A673 (cell line): ENCODE measurements around the gene PCDHB13. TPM values are rescaled to one million over a fixed set of nuclear protein-coding genes. Genes with fewer than 3 reads are reported as not detected.
"Not testable (repeated sequence)": the region's sequence is repeated elsewhere in the genome, so short reads cannot be mapped to it uniquely, and the experiment has no call there.

Source experiments
- Bru-seq: library from RNA; stranded (reverse); fragments of 400-500 nt; gene quantifications from one replicate; lab custom pipeline; 2021; lab: Mats Ljungman, UMichigan
- BruChase-seq, 2 experiments: library from RNA; stranded (reverse); fragments of 400-500 nt; gene quantifications; one replicate each; lab custom pipeline; 2021; lab: Mats Ljungman, UMichigan
- BruUV-seq: library from RNA; stranded (reverse); fragments of 400-500 nt; replicated peaks from 2 replicates; lab custom pipeline; 2021; lab: Mats Ljungman, UMichigan
- CTCF ChIA-PET: fragments of 300-600 bp; sonication (Branson Sonifier 250); formaldehyde crosslinking; loops from one replicate; lab custom pipeline; 2022; ENCODE audit warnings: antibody characterized with exemption; lab: Charles Lee
- POLR2A ChIA-PET: fragments of 300-600 bp; sonication (Branson Sonifier 250); formaldehyde crosslinking; loops from one replicate; lab custom pipeline; 2022; ENCODE audit warnings: antibody characterized with exemption; ENCODE audit not compliant: low non-redundant PET; lab: Charles Lee
- DNase-seq: peaks from one replicate; pipeline ENCODE4 v3.0.0-alpha.2; 2015; ENCODE audit warnings: low spot score
- H3K27ac ChIP-seq: fragments of 200-600 bp; sonication (generic); 2 replicates; pipeline ENCODE4 v1.5.1; 2016; ENCODE audit warnings: mixed run types, low read depth, mild to moderate bottlenecking, mixed read lengths, antibody characterized with exemption, low read length; ENCODE audit not compliant: poor library complexity, severe bottlenecking
- H3K27me3 ChIP-seq: fragments of 200-600 bp; sonication (generic); replicated peaks from 2 replicates; pipeline ENCODE4 v1.6.1; 2017; ENCODE audit warnings: mixed run types, low read depth, mild to moderate bottlenecking, mixed read lengths, antibody characterized with exemption, low read length; ENCODE audit not compliant: insufficient read depth, poor library complexity
- H3K36me3 ChIP-seq: fragments of 200-600 bp; sonication (generic); 2 replicates; pipeline ENCODE4 v1.6.1; 2016; ENCODE audit warnings: mixed run types, mild to moderate bottlenecking, mixed read lengths, antibody characterized with exemption, low read length; ENCODE audit not compliant: insufficient read depth, poor library complexity, severe bottlenecking
- H3K4me1 ChIP-seq: fragments of 200-600 bp; sonication (generic); 2 replicates; pipeline ENCODE4 v1.6.1; 2017; ENCODE audit warnings: mixed run types, mild to moderate bottlenecking, mixed read lengths, antibody characterized with exemption, low read length; ENCODE audit not compliant: insufficient read depth, poor library complexity, severe bottlenecking
- H3K4me3 ChIP-seq: fragments of 200-600 bp; sonication (generic); 2 replicates; pipeline ENCODE4 v1.5.1; 2016; ENCODE audit warnings: low read depth, mixed run types, mild to moderate bottlenecking, mixed read lengths, low read length; ENCODE audit not compliant: poor library complexity, severe bottlenecking
- H3K9me3 ChIP-seq: fragments of 200-600 bp; sonication (generic); 2 replicates; pipeline ENCODE4 v1.6.1; 2016; ENCODE audit warnings: mixed run types, low read depth, mild to moderate bottlenecking, mixed read lengths, antibody characterized with exemption, low read length; ENCODE audit not compliant: poor library complexity, severe bottlenecking
- EZH2 ChIP-seq: fragments of 200-600 bp; sonication (generic); IDR thresholded peaks from 2 replicates; pipeline ENCODE4 v1.6.1; 2017; ENCODE audit warnings: borderline replicate concordance, low read depth, mild to moderate bottlenecking, mixed read lengths, antibody characterized with exemption, low read length; ENCODE audit not compliant: poor library complexity, severe bottlenecking
- intact Hi-C: fragments of 100-400 bp; cut with micrococcal nuclease; formaldehyde crosslinking; loops from one replicate; pipeline ENCODE4 v1.10.0; 2022; ENCODE audit not compliant: unreplicated experiment
- long read RNA-seq: library from polyadenylated mRNA; stranded (forward); transcript quantifications from one replicate; pipeline ENCODE4 v2.0.0, GENCODE V29; 2022
- total RNA-seq: library from RNA; stranded (reverse); gene quantifications from 2 replicates; pipeline ENCODE4 v1.2.3, GENCODE V29; 2021
- TF ChIP-seq, protein P1 (sequence below): fragments of 300-800, 200-600 bp; sonication (generic); conservative IDR thresholded peaks from 2 replicates; pipeline ENCODE4 v1.5.1; 2017; ENCODE audit warnings: low read depth, mild to moderate bottlenecking, antibody characterized with exemption, low read length, moderate library complexity, mixed read lengths

PCDHB13 gene
- 1.8 and 2.5 TPM in 2 replicates for total RNA-seq
- percentile 61 among the genes with signal in this experiment for Bru-seq, nascent RNA
- BruChase-seq, experiment 1, labeled RNA remaining after a 2-hour chase = percentile 78 among the genes with signal in this experiment
- percentile 86 among the genes with signal in this experiment for BruChase-seq, experiment 2, labeled RNA remaining after a 6-hour chase
- long read RNA-seq = 0 reads

DNA sequence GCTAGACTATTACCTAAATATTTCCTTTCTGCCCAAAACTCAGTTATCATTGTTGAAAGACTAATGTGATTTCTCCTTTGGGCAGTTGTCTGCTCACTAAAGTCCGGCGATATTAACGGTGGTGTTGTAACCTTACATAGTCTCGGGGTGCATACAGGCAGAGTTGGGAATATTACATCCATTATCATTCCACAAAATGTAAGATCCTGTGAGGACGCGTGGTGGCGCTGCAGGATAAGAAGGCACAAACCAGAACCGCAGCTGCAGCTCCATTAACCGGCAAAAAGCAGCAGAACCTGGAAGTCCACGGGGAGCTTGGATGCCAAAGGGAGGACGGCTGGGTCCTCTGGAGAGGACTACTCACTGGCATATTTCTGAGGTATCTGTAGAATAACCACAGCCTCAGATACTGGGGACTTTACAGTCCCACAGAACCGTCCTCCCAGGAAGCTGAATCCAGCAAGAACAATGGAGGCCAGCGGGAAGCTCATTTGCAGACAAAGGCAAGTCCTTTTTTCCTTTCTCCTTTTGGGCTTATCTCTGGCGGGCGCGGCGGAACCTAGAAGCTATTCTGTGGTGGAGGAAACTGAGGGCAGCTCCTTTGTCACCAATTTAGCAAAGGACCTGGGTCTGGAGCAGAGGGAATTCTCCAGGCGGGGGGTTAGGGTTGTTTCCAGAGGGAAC is at the start of gene PCDHB13:
PCDHB13 (plus strand) TSS at position 264 of the 684 bp plus-strand sequence; CDS start at position 469, 205 bp downstream.
- H3K4me1 ChIP-seq, BruUV-seq, POLR2A ChIA-PET, H3K9me3 ChIP-seq, H3K36me3 ChIP-seq, H3K27ac ChIP-seq, CTCF ChIA-PET, intact Hi-C loops, H3K27me3 ChIP-seq, H3K4me3 ChIP-seq: not testable (repeated sequence)
- TF ChIP-seq, protein P1, sequence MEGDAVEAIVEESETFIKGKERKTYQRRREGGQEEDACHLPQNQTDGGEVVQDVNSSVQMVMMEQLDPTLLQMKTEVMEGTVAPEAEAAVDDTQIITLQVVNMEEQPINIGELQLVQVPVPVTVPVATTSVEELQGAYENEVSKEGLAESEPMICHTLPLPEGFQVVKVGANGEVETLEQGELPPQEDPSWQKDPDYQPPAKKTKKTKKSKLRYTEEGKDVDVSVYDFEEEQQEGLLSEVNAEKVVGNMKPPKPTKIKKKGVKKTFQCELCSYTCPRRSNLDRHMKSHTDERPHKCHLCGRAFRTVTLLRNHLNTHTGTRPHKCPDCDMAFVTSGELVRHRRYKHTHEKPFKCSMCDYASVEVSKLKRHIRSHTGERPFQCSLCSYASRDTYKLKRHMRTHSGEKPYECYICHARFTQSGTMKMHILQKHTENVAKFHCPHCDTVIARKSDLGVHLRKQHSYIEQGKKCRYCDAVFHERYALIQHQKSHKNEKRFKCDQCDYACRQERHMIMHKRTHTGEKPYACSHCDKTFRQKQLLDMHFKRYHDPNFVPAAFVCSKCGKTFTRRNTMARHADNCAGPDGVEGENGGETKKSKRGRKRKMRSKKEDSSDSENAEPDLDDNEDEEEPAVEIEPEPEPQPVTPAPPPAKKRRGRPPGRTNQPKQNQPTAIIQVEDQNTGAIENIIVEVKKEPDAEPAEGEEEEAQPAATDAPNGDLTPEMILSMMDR = peak; percentile 37
- DNase-seq = peak; percentile 53

DNA sequence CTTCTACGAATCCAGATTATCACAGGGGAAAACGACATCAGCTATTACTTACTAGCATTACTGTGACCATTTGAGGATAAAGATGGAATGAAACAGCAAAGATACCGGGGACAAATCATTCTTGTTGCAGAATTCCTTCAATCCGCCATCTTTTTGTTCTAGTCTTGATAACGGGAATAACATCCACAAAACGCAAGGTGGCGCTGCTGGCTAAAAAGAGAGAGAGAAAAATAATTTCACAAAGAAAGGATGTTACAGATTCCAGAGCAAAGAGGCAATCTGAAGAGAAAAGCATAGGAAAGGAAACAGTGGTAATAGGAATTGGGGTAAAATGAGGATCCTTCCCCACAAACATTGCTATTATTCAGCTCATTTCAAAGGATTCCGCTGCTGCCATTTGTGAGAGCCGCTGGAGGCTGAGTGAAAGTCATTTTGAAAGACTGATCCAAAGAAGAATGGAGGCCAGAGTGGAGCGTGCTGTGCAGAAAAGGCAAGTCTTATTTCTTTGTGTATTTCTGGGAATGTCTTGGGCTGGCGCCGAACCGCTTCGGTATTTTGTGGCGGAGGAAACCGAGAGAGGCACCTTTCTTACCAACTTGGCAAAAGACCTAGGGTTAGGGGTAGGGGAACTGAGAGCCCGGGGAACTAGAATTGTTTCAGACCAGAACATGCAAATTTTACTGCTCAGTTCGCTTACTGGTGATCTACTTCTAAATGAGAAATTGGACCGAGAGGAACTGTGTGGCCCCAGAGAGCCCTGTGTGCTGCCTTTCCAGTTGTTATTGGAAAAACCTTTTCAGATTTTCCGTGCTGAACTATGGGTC is 41.1 kb upstream of the PCDHB13 start, which contains the start of gene PCDHB7:
PCDHB7 (plus strand) TSS at position 264 of the 824 bp plus-strand sequence; CDS start at position 456, 192 bp downstream.
- ChIA-PET CTCF (no interaction called here), POLR2A (no interaction called here)
- peak; percentile 85 for DNase-seq
- no peak for TF ChIP-seq EZH2
- TF ChIP-seq, protein P1 = peak; percentile 83
- Histone ChIP-seq H3K4me3 (peak within 1 kb of the TSS; percentile 16), H3K27ac (no peak within 1 kb of the TSS), H3K36me3 (no peaks in the 10 kb centered on the region), H3K4me1 (no peaks in the 10 kb centered on the region), H3K27me3 (no peaks in the 10 kb centered on the region), H3K9me3 (no peaks in the 10 kb centered on the region)
- intact Hi-C loops = no loop called here
- BruUV-seq = TSS peak; percentile 43

DNA sequence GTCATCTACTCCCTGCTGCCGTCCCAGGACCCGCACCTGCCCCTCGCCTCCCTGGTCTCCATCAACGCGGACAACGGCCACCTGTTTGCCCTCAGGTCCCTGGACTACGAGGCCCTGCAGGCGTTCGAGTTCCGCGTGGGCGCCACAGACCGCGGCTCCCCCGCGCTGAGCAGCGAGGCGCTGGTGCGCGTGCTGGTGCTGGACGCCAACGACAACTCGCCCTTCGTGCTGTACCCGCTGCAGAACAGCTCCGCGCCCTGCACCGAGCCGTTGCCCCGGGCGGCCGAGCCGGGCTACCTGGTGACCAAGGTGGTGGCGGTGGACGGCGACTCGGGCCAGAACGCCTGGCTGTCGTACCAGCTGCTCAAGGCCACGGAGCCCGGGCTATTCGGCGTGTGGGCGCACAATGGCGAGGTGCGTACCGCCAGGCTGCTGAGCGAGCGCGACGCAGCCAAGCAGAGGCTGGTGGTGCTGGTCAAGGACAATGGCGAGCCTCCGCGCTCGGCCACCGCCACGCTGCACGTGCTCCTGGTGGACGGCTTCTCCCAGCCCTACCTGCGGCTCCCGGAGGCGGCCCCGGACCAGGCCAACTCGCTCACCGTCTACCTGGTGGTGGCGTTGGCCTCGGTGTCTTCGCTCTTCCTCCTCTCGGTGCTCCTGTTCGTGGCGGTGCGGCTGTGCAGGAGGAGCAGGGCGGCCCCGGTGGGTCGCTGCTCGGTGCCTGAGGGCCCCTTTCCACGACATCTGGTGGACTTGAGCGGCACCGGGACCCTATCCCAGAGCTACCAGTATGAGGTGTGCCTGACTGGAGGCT is 39.2 kb upstream of the PCDHB13 start:
- H3K36me3 ChIP-seq, DNase-seq, H3K4me3 ChIP-seq, H3K27me3 ChIP-seq, H3K4me1 ChIP-seq, H3K27ac ChIP-seq, BruUV-seq, H3K9me3 ChIP-seq, CTCF ChIA-PET, POLR2A ChIA-PET, intact Hi-C loops: not testable (repeated sequence)
